Measurements from ENCODE around the gene RASIP1. TPM values are rescaled to one million over a fixed set of nuclear protein-coding genes. Genes with fewer than 3 reads are reported as not detected.
A peak's percentile ranks its signal among the peaks of the same experiment; 100 is the strongest.
"Not testable (repeated sequence)": the region's sequence is repeated elsewhere in the genome, so short reads cannot be mapped to it uniquely, and the experiment has no call there.

The RASIP1 gene
- 3.0 TPM for polyA plus RNA-seq (2013, experiment 1 of 2; ENCODE audit: insufficient read length)
- 1.6 TPM for polyA plus RNA-seq (2013, experiment 2 of 2; ENCODE audit: insufficient read length)

DNA sequence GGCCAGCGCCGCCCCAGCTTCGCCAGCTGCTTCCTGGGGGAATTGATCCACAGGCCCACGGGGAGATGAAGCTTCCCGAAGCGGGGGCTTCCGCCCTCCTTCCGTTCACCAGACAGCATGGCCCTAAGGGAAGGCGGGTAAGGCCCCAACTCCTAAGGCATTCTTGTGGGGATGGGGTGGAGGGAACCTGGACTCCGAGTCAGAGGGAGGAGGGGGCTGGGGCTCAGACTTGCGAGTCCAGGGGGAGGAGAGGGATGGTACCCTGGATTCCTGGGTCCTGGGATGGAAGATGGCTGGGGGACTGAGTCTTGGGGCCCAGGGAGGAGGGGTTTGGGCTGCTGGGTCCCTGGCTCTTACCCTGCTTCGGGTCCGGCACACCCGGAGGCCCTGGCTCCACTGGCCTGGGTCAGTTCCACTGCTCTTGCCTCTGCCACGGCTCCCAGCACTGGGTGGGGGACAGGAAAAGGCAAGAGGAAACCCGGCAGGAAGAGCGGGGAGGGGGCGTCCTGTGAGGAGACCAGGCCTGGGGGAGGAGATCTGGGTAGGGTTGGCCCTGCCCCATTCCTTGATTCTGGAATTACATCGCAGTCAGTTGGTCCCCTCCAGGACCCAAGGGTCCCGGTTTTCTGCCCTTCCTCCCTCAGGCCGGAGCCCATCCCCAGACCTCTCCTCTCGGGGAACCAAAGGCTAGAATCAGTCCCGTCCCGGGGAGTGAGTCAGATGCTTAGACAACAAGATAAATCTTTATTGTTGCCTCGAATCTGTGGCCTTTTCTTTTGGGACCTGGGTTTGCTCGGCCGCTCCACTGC lies at the start of gene RASIP1:
Gene RASIP1, minus strand, starts transcription at position 447 of the 809 bp plus-strand sequence. Its CDS starts 328 bp downstream, at position 119.
- no peak for DNase-seq

GRCh38 chr19:48787331-48787730 lies 46.9 kb upstream of the RASIP1 start:
- DNase-seq, result not testable (repeated sequence)

GRCh38 chr19:48786422-48786821 lies 46.0 kb upstream of the RASIP1 start:
- not testable (repeated sequence) for DNase-seq

DNA sequence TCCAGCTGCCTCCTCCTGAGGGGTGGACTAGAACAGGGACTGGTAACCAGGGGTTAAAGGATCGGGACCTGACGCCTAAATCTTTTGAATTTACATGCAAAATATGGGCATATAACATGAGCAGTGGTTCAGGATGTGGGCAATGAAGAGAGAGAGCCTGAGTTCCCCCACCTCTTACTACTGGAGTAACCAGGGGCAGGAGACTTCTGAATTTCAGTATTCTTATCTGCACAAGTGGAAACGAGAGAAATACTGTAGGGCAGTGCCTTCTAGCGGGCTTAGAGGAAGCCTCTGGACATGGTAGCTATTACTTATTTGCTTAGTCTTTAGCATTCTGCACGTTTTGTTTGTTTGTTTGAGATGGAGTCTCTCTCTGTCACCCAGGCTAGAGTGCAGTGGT lies 44.1 kb upstream of the RASIP1 start:
- DNase-seq, result no peak

DNA sequence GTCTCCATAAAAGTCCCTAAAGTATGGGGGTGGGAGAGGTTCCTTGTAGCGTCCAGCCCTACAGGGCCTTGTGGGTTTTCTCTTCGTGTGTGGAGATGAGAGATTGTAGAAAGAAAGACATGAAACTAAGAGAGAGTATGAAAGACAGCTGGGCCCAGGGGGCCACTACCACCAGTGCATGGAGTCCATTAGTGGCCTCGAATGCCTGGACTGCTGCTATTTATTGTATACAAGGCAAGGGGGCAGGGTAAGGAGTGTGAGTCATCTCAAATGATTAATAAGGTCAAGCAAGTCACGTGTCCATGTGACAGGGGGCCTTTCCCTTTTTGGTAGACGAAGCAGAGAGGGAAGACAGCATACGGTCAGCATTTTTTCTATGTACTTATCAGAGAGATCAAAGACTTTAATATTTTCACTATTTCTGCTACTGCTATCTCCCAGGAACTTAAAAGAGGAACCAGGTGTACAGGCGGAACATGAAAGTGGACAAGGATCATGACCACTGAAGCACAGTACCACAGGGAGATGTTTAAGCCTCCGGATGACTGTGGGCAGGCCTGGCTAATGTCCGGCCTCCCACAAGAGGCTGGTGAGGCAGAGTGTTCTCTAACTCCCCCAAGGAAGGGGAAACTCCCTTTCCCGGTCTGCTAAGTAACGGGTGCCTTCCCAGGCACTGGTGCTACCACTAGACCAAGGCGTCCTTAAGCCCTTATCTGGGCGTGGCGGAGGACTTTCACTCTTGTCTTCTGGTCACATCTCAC lies 40.4 kb upstream of the RASIP1 start:
- peak; percentile 52 for DNase-seq

- no peak for DNase-seq
These were observed 39.2 kb upstream of the RASIP1 start for GRCh38 chr19:48779636-48780035.

DNA sequence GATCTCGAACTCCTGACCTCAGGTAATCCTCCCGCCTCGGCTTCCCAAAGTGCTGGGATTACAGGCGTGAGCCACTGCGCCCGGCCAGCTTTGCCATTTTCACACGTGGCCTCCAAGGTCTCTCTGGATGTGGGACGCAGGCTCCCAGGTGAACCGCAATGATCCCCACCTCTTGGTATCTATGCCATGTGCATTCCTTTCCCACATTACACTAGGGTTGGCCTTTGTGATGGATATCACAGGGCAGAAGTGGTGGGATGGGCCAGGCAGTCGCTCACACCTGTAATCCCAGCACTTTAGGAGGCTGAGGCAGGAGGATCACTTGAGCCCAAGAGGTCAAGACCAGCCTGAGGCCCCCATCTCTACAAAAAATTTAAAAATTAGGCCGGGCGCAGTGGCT lies 37.3 kb upstream of the RASIP1 start:
- DNase-seq, result no peak

DNA sequence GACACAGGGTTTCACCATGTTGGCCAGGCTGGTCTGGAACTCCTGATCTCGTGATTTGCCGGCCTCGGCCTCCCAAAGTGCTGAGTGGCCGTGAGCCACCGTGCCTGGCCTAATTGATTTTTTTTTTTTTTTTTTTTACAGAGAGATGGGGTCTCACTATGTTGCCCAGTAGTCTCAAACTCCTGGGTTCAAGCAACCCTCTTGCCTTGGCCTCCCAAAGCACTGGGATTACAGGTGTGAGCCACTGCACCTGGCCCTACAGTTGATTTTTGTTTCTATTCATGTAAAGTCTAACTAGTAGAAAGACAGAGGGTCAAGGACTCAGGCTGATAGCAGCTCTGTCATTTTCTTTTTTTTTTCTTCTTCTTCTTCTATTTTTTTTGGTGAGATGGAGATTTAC lies 36.7 kb upstream of the RASIP1 start:
- no peak for DNase-seq

DNA sequence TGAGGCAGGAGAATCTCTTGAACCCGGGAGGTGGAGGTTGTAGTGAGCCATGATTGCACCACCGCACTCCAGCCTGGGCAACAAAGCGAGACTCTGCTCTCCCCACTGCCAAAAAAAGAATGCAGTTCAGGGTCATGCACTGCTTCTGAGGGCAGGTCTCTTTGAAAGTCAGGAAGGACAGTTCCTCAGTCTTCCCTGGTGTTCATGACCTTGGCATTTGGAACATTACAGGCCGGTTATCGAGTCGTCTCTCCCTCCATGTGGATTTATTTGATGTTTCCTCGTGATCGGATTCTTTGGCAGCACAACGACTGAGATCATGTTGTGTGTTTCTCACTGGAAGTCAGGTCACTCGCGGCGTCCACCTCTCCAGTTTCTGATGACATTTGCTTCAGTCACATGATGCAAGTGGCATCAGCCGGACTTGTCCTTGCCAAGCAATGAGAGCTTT lies 32.1 kb upstream of the RASIP1 start:
- DNase-seq, result no peak

GRCh38 chr19:48770734-48771472 lies 30.5 kb upstream of the RASIP1 start:
- DNase-seq, result no peak

- DNase-seq, result peak; percentile 94
These were observed 29.9 kb upstream of the RASIP1 start for GRCh38 chr19:48770266-48770665.

DNA sequence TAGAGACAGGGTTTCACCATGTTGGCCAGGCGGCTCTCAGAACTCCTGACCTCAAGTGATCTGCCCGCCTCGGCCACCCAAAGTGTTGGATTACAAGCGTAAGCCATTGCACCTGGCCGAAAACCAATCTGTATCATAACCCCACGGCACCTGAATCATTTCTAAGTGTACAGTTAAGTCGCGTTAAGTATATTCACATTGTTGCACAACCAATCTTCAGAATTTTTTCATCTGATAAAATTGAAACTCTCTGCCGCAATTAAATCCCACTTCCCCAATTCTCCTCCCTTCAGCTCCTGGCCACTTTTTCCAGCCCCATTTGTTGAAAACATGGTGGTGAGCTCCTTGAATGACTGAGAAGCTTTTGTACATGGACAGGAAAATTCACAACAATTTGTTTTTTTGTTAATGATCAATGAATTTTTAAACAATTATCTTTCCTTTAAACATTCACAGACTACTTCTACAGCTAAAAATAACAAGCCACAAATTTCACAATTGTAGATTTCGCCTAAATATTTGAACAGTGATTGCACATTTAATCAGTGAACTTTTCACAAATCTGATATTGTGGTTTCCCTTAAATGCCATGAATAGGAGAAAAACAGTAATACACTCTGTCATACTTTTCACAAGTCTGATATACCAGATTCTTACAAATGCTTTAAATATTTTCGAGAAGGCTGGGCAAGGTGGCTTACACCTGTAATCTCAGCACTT lies 28.7 kb upstream of the RASIP1 start:
- DNase-seq, result no peak

DNA sequence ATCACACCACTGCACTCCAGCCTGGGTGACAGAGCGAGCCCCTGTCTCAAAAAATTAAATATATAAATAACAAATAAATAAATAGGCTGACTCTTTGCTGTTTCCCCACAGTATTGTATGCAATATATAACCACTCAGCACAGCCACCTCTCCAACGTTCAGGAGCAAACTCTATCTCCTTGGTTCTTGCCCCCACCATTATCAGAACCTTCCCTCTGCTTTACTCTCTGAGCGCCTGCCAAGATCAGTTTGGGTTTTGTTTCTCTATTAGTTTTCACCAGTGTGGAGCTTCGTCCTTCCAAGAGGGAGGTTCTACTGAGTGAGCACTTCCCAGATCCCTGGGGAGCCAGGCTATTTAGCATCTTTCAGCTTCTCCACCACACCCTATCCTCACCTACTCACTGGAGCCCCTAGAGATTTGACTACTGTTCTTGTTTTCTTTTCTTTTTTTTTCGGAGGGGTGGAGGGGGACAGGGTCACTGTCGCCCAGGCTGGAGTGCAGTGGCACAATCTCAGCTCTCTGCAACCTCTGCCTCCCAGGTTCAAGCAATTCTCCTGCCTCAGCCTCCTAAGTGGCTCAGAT lies 27.9 kb upstream of the RASIP1 start:
- not testable (repeated sequence) for DNase-seq

GRCh38 chr19:48765816-48766215 lies 25.4 kb upstream of the RASIP1 start:
- not testable (repeated sequence) for DNase-seq

DNA sequence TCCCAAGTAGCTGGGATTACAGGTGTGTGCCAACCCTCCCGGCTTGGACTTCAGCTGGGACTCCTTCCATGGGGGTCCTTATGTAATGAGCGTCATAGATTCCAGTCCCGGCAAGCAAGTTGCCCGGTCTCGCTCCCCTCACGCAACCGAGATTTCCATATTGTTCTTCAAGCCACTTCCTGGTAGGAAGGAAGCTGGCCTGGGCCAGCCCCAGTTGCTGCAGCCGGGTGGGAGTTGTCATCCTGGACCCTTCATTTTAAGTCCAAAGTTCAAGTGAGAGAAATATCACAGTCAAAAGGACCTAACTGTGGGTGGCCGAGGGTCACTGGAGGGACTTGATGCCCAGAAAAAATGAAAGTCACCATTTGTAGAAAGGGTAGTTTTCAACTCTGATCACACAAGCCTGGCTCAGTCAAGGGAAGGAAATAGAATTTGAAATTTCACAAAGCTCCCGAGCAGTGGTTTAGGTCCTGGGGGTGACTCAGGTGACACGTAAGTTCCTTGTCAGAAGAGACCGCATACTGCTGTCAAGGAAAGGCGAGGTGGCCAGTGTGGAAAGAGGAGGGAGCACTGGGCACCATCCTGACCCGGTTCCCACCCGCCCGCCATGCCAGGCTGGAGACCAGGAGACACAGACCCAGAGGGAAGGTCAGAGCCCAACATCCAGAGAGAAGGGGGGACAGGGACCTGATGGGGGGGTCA lies 20.2 kb upstream of the RASIP1 start:
- no peak for DNase-seq

DNA sequence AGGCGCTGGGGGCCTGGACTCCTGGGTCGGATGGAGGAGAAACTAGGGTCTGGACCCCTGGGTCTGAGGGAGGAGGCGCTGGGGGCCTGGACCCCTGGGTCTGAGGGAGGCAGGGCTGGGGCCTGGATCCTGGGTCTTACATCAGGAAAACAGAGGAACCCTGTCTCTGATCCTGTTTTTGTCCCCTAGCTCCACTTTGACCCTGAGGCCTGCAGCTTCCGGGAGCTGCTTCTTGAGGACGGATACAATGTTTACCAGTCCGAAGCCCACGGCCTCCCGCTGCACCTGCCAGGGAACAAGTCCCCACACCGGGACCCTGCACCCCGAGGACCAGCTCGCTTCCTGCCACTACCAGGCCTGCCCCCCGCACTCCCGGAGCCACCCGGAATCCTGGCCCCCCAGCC lies 17.3 kb upstream of the RASIP1 start:
- no peak for DNase-seq

DNA sequence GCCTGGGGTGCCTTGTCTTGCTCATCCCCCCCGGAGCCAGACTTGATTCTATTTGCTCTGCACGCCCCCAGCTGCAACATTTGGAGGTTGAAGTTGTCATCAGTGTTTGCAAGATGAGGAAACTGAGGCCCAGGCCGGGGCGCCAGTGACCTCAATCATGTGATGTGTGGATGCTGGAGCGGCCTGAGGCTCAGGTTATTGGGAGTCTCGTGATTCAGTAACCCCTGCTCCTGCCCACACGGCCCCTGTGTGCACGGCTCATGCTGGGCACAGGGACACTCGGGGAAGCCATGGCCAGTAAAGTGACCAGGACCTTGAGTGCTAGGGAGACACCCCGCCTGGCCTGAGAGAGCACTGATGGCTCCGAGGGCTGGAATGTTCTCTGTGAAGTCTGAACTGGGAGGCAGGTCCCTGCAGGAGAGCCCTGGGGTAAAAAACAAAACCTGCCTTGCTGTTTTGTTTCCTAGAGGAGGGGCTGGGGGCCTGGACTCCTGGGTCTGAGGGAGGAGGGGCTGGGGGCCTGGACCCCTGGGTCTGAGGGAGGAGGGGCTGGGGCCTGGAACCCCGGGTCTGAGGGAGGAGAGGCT lies 16.8 kb upstream of the RASIP1 start:
- DNase-seq, result no peak

DNA sequence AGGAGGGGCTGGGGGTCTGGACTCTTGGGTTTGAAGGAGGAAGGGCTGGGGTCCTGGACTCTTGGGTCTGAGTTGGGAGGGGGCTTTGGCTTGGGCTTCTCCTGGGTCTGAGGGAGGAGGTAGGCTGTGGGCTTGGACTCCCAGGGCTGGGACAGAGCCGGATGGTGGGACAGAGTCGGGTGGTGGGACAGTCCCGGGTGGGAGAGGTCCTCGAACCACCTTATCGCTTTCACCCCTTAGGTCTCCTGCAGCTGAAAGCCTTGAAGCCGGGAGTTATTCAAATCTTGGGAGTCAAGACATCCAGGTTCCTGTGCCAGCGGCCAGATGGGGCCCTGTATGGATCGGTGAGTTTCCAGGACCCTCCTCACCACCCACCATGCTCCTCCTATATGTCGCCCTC lies 16.3 kb upstream of the RASIP1 start:
- DNase-seq, result no peak

DNA sequence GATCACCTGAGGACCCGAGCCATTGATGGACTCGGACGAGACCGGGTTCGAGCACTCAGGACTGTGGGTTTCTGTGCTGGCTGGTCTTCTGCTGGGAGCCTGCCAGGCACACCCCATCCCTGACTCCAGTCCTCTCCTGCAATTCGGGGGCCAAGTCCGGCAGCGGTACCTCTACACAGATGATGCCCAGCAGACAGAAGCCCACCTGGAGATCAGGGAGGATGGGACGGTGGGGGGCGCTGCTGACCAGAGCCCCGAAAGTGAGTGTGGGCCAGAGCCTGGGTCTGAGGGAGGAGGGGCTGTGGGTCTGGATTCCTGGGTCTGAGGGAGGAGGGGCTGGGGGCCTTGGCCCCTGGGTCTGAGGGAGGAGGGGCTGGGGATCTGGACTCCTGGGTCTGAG lies 15.8 kb upstream of the RASIP1 start:
- no peak for DNase-seq

- no peak for DNase-seq
These were observed 15.4 kb upstream of the RASIP1 start for GRCh38 chr19:48755787-48756186.
